Peyer's patch (tissue), 4 donors: ENCODE data around the gene RIC1. TPM values are rescaled to one million over a fixed set of nuclear protein-coding genes. Genes with fewer than 3 reads are reported as not detected.
"Not testable (repeated sequence)": the region's sequence is repeated elsewhere in the genome, so short reads cannot be mapped to it uniquely, and the experiment has no call there.

Experiments used
- DNase-seq, 3 donors: peaks; one replicate each; pipeline ENCODE4 v3.0.0-alpha.2; 2017 to 2019
- H3K27ac ChIP-seq, 4 donors: fragments of 200-600 bp; sonication (generic); one replicate each; pipeline ENCODE4 v1.5.1; 2016 to 2019
- H3K27me3 ChIP-seq, 2 donors: fragments of 200-600 bp; sonication (generic); one replicate each; pipeline ENCODE4 v1.5.1; 2019
- H3K36me3 ChIP-seq, 3 donors: fragments of 200-600 bp; sonication (generic); one replicate each; pipeline ENCODE4 v1.5.1; 2016 to 2019
- H3K4me1 ChIP-seq, 4 donors: fragments of 200-600 bp; sonication (generic); one replicate each; pipeline ENCODE4 v1.5.1; 2016 to 2019
- H3K4me3 ChIP-seq, 4 donors: fragments of 200-600 bp; sonication (generic); 1 replicate in 3 of 4; 2 replicates in 1 of 4; pipeline ENCODE4 v1.5.1; 2016 to 2019; ENCODE audit warnings: mild to moderate bottlenecking in 1 of 4
- H3K9me3 ChIP-seq, 4 donors: fragments of 200-600 bp; sonication (generic); one replicate each; pipeline ENCODE4 v1.5.1; 2016 to 2019; ENCODE audit warnings: mild to moderate bottlenecking in 1 of 4
- POLR2A ChIP-seq, 2 donors: fragments of 450-650 bp; IDR thresholded peaks; one replicate each; pipeline ENCODE4 v1.5.1; 2017; ENCODE audit warnings: antibody characterized with exemption in 2 of 2, mild to moderate bottlenecking in 2 of 2, moderate library complexity in 2 of 2
- total RNA-seq, 4 donors: library from RNA; depleted of rRNA; stranded (reverse); fragments of >200 nt; gene quantifications; one replicate each; pipeline ENCODE4 v1.1.0, GENCODE V29; 2016
- TF ChIP-seq, protein P1 (sequence below), 6 experiments: fragments of 450-650 bp in 4 of 6; fragments of 200-600 bp in 2 of 6; sonication (generic) in 1 of 6; IDR thresholded peaks; one replicate each; pipeline ENCODE4 v1.5.1; 2017 to 2019; ENCODE audit warnings: antibody characterized with exemption in 6 of 6, mild to moderate bottlenecking in 3 of 6, moderate library complexity in 1 of 6

Gene RIC1
- total RNA-seq, 4 donors from 2014 or later, result 31.1 to 49.6 (median 39.2) TPM

DNA sequence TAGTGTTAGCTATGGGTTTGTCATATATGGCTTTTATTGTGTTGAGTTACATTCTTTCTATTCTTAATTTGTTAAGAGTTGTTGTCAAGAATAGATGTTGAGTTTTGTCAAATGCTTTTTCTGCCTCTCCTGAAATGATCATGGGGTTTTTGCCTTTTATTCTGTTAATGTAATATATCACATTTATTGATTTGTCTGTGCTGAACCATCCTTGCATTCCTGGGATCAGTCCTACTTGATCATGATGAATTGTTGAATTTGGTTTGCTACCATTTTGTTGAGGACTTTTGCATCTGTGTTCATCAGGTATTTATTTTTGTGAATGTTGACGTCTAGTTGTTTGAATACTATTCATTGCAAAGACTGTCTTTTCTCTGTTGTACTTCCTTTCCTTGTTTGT, 23.9 kb downstream of the RIC1 start:
- Histone ChIP-seq H3K4me1 (no peaks in the 10 kb centered on the region), H3K36me3 (no peaks in the 10 kb centered on the region), H3K27me3 (no peaks in the 10 kb centered on the region), H3K27ac (no peak overlapping the region), H3K4me3 (no peak overlapping the region), H3K9me3 (peaks cover 0 to 20% (median 0%) of the 10 kb centered on the region in 4 donors)
- no peak for DNase-seq
- TF ChIP-seq POLR2A (IDR thresholded peaks at IDR 0.05), result no peak
- TF ChIP-seq, protein P1, sequence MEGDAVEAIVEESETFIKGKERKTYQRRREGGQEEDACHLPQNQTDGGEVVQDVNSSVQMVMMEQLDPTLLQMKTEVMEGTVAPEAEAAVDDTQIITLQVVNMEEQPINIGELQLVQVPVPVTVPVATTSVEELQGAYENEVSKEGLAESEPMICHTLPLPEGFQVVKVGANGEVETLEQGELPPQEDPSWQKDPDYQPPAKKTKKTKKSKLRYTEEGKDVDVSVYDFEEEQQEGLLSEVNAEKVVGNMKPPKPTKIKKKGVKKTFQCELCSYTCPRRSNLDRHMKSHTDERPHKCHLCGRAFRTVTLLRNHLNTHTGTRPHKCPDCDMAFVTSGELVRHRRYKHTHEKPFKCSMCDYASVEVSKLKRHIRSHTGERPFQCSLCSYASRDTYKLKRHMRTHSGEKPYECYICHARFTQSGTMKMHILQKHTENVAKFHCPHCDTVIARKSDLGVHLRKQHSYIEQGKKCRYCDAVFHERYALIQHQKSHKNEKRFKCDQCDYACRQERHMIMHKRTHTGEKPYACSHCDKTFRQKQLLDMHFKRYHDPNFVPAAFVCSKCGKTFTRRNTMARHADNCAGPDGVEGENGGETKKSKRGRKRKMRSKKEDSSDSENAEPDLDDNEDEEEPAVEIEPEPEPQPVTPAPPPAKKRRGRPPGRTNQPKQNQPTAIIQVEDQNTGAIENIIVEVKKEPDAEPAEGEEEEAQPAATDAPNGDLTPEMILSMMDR (IDR thresholded peaks at IDR 0.05), result no peak

DNA sequence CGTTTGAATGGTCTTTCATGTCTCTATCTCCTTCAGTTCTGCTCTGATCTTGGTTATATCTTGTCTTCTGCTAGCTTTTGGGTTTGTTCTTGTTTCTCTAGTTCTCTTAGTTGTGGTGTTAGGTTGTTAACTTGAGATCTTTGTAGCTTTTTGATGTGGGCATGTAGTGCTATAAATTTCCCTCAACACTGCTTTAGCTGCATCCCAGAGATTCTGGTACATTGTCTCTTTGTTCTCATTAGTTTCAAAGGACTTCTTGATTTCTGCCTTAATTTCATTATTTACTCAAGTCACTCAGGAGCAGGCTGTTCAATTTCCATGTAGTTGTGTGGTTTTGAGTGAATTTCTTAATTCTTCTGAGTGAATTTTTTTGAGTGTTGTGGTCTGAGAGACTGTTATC, 33.9 kb downstream of the RIC1 start:
- not testable (repeated sequence) for H3K9me3 ChIP-seq, H3K27ac ChIP-seq, H3K4me3 ChIP-seq, DNase-seq, H3K27me3 ChIP-seq, H3K4me1 ChIP-seq, H3K36me3 ChIP-seq

DNA sequence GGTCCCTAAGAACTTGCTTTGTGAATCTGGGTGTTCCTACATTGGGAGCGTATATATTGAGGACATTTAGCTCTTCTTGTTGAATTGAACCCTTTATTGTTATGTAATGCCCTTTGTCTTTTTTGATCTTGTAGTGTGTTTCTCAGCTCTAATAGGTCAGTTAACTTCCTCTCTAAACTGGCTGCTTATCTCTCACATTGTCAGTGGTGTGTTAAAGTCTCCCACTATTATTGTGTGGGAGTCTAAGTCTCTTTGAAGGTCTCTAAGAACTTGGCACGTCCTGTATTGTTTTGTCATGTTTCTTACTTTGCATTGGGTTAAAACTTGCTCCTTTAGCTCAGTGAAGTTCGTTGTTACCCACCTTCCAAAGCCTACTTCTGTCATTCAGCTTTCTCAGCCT, 36.2 kb downstream of the RIC1 start:
- H3K4me3 ChIP-seq, result no peak overlapping the region
- TF ChIP-seq, protein P1 (IDR thresholded peaks at IDR 0.05), result no peak
- no peak for TF ChIP-seq POLR2A (IDR thresholded peaks at IDR 0.05)
- H3K27ac ChIP-seq, result no peak overlapping the region
- no peak for DNase-seq
- H3K9me3 ChIP-seq, result no peaks in the 10 kb centered on the region
- no peaks in the 10 kb centered on the region for H3K27me3 ChIP-seq
- H3K4me1 ChIP-seq, result no peaks in the 10 kb centered on the region
- H3K36me3 ChIP-seq, result peaks cover 0 to 3% (median 0%) of the 10 kb centered on the region in 3 donors

DNA sequence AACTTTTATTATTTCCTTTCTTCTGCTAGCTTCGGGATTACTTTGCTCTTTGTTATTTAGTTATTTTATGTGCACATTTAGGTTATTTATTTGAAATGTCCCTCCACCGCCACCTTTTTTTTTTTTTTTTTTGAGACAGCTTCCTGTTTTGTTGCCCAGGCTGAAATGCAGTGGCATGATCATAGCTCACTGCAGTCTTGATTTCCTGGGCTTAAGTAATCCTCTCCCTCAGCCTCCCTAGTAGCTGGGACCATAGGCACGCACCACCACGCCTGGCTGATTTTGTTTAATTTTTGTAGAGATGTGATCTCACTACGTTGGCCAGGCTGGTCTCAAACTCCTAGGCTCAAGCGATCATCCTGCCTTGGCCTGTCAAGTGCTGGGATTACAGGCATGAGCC, 38.5 kb downstream of the RIC1 start:
- no peaks in the 10 kb centered on the region for H3K27me3 ChIP-seq
- no peak overlapping the region for H3K27ac ChIP-seq
- TF ChIP-seq, protein P1 (IDR thresholded peaks at IDR 0.05), result no peak
- TF ChIP-seq POLR2A (IDR thresholded peaks at IDR 0.05), result no peak
- no peak overlapping the region for H3K4me3 ChIP-seq
- peaks cover 0 to 6% (median 0%) of the 10 kb centered on the region in 4 donors for H3K4me1 ChIP-seq
- H3K36me3 ChIP-seq, result no peaks in the 10 kb centered on the region
- no peaks in the 10 kb centered on the region for H3K9me3 ChIP-seq
- no peak for DNase-seq

DNA sequence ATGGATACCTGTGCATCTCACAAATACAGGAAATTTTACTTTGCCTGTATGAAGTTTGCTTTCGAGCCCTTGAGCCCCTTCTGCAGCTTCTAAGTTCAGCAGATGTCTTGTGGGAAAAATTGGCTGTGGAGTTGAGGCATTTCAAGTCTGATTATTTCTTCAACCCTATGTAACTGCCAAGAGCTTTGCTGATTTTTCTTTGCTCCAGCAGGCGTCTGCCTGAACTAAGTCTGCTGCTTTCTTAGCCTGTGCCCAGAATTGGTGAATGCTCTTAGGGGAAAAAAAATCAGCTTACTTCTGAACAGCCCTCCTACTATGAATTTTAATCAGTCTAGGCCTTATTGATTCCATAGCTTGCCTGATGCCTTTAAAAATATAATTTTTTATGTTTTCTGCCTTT, 41.2 kb downstream of the RIC1 start:
- no peak for TF ChIP-seq POLR2A (IDR thresholded peaks at IDR 0.05)
- TF ChIP-seq, protein P1 (IDR thresholded peaks at IDR 0.05), result no peak
- Histone ChIP-seq H3K4me3 (no peak overlapping the region), H3K36me3 (no peaks in the 10 kb centered on the region), H3K4me1 (peaks cover 0 to 6% (median 0%) of the 10 kb centered on the region in 4 donors), H3K9me3 (no peaks in the 10 kb centered on the region), H3K27me3 (no peaks in the 10 kb centered on the region), H3K27ac (no peak overlapping the region)
- DNase-seq, result no peak

DNA sequence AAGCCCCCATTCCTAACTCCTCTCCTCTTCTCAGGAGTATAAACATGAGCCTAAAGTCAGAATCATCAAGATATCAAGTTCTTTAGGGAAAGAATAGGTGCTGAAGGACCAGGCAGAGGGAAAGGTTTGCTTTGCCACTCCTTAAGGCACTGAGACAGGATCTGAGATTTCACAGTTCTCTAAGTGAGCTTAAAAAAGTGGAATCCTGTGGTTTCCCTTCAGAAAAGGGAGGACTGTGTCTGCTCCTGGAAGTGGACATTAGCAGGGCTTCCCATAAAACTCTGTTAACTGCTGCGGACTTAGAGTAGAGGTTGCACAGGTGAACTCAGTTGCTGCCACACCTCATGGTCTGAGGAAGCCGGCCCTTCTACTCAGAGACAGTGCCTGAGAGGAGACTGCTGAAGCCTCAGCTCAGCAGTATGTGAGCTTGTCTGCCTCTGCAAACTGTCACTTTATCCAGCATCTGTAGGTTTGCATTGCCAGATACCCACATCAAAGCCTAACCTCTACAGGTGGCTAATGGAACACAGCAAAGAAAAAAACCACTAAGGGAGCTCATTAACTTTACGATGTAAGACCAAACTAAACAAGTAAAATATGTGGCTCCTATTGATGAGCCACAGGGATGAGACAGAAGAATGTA, 42.9 kb downstream of the RIC1 start:
- no peak for DNase-seq
- Histone ChIP-seq H3K27ac (no peak overlapping the region), H3K36me3 (no peaks in the 10 kb centered on the region), H3K9me3 (no peaks in the 10 kb centered on the region), H3K4me1 (peaks cover 0 to 6% (median 0%) of the 10 kb centered on the region in 4 donors), H3K4me3 (no peak overlapping the region), H3K27me3 (no peaks in the 10 kb centered on the region)
- no peak for TF ChIP-seq POLR2A (IDR thresholded peaks at IDR 0.05)
- TF ChIP-seq, protein P1 (IDR thresholded peaks at IDR 0.05), result no peak

DNA sequence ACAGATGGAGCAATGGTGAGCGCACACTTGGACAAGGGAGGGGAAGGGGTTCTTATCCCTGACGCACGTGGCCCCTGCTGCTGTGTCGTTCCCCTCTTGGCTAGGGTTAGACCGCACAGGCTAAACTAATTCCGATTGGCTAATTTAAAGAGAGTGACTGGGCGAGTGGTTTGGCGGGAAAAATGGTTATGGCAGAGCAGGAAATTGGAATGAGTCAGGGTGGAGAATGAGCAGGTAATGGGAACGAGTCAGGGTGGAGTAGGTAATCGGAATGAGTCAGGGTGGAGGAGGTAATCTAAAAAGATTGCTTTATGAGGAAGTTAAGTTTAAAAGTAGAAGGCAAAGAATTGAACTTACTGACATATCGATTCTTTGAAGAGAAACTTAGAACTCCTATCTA, 46.1 kb downstream of the RIC1 start:
- DNase-seq, H3K4me1 ChIP-seq, H3K4me3 ChIP-seq, H3K9me3 ChIP-seq, H3K27ac ChIP-seq, H3K27me3 ChIP-seq, H3K36me3 ChIP-seq: not testable (repeated sequence)

DNA sequence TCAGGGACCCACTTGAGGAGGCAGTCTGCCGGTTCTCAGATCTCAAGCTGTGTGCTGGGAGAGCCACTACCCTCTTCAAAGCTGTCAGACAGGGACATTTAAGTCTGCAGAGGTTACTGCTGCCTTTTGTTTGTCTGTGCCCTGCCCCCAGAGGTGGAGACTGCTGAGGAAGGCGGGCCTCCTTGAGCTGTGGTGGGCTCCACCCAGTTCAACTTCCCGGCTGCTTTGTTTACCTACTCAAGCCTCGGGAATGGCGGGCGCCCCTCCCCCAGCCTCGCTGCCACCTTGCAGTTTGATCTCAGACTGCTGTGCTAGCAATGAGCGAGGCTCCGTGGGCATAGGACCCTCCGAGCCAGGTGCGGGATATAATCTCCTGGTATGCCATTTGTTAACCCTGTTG, 54.7 kb downstream of the RIC1 start:
- not testable (repeated sequence) for DNase-seq, H3K27me3 ChIP-seq, H3K4me3 ChIP-seq

More for the DNA sequence above, 54.7 kb downstream of the RIC1 start:
- not testable (repeated sequence) for H3K27ac ChIP-seq, H3K4me1 ChIP-seq, H3K36me3 ChIP-seq, H3K9me3 ChIP-seq
